Iris pigment epithelial cell (primary cell): Measurements from ENCODE around the gene ADCY9.
"Not testable (repeated sequence)": the region's sequence is repeated elsewhere in the genome, so short reads cannot be mapped to it uniquely, and the experiment has no call there.

ENCODE experiments used
- DNase-seq: peaks from one replicate; pipeline ENCODE4 v3.0.0-alpha.2; 2011; ENCODE audit warnings: low read depth

Gene ADCY9

DNA sequence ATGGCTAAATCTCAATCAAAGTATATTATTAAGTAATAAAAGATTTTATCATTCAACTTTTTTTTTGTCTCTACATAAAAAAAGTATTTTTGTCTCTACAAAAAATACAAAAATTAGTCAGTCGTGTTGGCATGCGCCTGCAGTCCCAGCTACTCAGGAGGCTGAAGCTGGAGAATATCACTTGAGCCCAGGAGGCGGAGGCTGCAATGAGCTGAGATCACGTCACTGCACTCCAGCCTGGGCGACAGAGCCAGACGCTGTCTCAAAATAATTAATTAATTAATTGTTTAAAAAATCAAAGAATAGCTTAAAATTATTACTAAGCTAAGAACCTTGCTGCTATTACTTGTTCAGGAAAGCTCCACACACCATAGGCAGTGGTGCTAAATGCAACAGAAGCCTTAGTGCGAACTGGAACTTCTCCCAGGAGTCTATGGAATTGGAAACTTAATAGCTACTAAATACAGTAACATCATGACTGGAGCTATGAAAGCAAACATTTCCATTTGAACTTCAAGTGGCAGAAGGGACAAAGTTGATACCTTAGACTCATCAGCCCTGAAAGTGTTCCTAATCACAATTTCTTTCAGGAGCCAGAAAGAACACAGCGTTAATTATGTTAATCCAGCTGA, 22.6 kb downstream of the ADCY9 start:
- DNase-seq: peak; percentile 34

DNA sequence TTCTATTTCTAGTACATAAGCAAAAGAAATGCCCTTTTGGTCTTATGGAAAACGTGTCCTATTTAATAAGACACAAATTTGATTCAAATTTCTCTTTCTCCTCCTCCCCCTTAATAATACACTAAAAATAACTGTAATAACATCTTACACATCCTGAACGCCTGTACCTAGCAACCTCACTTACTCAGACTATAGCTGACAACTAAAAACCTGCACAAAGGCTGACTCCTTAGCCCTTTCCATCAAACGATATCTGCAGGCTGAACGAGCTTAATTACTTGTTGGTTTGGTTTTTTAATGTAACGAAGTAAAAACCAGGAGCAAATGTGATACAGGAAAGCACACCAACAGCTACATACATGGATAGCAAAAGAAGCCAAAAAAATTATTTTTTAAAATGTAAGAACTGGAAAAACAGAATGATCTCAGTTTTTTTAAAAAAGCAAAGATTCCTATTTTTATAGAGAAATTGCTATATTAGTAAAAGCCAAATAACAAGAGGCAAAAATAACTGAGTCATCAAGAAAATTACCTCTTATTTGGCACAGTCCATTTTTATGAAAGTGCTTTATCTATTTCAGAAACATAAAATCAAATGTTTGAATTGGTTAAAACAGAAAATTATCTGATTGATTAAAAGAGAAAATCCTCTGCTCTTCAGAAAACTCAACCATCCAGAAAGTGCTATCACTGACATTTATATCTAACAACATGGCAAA, 23.5 kb downstream of the ADCY9 start:
- DNase-seq: no peak

DNA sequence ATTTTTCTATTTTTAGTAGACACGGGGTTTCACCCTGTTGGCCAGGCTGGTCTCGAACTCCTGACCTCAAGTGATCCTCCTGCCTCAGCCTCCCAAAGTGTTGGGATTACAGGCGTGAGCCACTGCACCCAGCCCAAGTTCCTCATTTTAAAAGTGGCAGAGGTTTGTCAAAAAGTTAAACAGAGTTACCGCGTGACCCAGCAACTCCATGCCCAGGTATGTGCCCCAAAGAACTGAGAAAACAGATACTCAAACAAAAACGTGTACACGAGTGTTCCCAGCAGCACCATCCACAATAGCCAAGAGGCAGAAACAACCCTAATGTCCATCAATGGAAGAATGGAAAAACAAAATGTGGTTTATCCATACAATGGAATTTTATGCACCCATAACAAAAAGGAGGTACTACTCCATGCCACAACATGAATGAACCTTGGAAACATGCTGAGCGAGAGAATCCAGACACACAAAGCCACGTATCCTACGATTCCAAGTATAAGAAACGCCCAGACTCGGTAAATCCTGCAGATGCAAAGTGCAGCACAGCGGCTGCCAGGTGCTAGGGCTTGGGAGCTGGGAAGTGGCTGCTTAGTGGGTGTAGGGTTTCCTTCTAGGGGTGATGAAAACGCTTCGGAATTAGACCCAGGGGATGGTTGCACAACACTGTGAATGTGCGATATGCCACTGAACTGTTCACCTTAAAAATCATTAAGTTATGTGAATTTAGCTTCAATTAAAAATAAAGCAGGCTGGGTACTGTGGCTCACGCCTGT, 24.8 kb downstream of the ADCY9 start:
- no peak for DNase-seq

DNA sequence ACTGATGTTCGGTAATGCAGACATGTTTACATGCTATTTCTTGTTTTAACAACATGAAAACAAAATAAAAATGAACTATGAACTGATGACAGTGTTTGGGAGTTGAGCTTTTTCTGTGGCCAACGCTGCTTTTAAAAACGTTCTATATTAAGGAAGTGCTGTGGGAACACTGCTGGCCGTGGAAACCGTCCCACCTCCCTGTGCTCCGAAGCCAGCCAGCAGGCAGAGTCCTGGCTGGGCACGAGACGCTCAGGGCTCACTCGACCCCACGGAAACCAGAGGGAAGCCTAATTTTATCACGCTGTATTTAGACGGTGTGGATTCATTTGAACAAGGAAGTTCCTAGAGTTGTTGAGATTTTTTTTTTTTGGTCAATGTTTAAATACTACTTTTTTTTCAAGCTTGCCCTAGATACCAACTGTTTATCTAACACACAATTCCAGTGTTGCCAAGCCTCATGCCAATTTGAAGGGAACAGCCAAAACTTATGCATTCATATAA, 25.8 kb downstream of the ADCY9 start:
- DNase-seq: no peak

DNA sequence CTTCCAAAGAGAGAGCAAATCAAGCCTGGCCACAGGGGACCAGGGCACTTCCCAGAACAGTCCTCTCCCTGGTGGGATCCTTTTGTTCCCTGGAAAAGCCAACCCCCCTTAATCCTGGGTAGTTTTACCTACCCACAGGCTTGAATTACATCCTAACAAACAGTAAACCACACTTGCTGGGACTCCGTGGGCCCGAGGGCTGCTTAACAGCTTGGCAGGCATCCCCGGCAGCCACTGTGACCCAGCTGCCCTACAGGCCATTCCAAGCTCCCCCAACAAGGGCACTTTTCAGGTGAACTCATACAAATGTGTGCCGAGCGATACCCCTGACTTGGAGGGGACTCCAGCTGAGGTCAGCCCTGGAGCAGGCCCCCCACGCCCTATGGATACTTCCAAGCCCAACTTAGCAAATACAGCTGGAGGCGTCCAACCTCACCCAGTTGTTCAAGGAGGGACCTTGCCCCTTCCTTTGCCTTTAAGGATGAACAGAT, 26.4 kb downstream of the ADCY9 start:
- no peak for DNase-seq

DNA sequence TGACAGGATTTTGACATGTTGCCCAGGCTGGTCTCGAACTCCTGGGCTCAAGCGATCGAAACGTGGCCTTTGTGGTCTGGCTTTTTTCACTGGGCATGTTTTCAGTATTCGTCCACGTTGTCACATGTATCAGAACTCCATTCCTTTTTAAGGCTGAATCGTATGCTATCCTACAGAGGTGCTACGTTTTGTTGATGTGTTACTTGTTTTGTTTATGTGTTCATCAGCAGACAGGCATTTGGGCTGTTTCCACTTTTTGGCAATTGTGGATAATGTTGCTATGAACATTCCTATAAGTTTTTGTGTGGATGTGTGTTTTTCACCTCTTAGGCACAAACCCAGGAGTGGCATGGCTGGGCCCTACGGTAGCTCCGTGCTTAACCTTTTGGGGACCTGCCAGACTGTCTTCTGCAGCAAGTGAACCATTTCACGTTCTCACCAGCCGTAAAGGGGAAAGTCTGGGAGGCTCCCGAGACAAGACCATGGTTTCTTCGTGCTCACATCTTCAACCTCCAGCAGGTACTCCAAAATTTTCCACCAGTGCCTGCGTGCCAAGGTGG, 26.9 kb downstream of the ADCY9 start:
- no peak for DNase-seq

DNA sequence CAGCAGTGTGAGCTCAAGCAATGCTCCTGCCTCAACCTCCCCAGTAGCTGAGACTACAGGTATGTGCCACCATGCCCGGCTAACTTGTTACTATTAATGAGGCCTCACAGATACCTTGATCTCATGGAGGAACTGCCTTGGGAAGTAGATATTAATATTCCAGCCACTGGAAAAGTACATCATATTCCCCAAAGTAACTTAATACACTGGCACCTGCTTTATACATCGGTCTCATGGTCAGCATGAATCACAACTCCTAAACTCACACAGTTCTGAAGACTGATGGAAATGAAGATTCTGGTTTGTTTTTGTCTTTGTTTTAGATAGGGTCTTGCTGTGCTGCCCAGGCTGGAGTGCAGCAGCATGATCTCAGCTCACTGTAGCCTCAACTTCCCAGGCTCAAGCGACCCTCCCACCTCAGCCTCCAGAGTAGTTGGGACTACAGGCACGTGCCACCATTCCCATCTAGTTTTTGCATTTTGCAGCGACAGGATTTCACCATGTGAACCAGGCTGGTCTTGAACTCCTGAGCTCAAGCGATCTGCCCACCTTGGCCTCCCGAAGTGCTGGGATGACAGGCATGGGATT, 28.2 kb downstream of the ADCY9 start:
- no peak for DNase-seq

DNA sequence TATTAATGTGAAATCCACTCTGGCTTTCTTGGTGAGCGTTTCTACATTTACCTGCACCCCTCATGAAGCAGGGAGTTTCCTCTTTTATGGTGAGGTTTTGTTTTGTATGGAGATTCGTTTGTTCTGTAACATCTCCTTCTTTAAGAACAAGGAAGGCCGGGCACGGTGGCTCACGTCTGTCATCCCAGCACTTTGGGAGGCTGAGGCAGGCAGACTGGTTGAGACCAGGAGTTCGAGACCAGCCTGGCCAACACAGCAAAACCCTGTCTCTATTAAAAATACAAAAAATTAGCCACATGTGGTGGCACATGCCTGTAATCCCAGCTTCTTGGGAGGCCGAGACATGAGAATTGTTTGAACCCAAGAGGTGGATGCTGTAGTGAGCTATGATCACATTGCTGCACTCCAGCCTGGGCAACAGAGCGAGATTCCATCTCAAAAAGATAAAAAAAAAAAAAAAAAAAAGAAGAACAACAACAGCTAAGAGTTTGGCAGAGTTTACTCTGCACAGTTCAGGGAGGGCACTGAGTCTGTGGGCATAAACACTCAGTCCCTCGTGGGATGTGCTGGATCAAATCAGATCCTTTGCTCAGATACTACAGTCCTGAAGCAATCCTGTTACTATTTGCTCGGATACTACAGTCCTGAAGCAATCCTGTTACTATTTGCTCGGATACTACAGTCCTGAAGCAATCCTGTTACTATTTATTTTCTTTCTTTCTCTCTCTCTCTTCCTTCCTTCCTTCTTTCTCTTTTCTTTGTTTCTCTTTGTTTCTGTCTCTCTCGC, 28.9 kb downstream of the ADCY9 start:
- DNase-seq: no peak

DNA sequence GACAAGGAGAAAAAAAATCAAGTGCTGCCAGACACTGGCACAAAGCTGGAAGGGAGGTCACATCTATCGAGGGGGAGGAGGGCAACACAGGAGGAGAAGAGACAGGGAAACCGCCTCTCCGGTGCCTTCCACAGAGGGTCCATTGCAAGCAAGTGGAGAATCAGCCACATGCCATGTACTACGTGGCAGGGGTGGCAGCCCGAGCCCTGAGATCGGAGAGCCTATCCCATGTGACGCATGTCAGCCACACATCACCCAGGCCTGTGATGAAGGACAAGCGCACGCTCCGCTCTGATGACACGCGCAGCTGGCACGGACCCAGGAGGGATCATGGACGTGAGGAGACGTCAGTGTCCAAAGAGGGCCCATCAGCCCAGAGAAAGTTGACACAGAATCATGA, 30.1 kb downstream of the ADCY9 start:
- no peak for DNase-seq

DNA sequence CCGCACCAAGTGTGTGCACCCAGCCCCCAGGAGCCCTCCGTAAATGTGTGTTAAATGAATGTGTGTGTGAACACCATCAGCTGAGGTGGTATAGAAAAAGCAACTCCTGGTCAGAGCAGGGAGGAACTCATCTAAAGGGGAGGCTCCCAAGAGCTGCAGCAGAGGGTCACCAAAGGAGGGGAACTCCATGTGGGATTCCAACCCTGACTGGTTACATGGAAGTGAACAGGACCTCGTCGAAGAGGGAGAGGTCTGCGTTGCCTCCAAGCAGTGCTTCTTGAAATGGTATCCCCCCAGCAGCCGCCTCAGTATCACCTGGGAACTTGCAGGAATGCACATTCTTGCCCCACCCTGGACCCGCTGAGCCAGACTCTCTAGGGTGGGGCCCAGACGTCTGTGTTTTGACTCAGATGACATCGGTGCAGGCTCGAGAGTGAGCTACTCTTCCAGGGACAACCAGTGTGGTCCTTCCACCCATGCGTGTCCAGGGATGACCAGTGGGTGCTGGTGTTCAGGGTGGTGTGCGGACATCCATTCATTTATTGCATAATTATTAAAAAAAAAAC, 30.8 kb downstream of the ADCY9 start:
- no peak for DNase-seq

DNA sequence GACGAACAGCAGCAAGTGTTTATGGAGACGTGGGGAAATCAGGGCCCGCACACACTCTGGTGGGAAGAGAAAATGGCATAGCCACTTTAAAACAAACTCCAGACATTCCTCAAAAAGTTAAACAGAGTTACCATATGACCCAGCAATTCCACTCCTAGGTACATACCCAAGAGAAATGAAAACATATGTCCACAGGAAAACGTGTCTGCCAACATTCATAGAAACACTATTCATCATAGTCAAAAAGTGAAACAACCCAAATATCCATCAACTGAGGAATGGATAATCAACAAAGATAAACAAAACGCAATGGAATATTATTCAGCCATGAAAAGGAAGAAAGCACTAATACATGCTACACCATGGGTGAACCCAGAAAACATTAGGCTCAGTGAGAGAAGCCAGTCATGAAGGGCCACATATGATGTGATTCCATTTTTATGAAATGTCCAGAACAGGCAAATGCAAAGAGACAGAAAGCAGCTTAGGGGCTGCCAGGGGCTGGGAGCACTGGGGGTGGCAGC, 32.8 kb downstream of the ADCY9 start:
- no peak for DNase-seq

DNA sequence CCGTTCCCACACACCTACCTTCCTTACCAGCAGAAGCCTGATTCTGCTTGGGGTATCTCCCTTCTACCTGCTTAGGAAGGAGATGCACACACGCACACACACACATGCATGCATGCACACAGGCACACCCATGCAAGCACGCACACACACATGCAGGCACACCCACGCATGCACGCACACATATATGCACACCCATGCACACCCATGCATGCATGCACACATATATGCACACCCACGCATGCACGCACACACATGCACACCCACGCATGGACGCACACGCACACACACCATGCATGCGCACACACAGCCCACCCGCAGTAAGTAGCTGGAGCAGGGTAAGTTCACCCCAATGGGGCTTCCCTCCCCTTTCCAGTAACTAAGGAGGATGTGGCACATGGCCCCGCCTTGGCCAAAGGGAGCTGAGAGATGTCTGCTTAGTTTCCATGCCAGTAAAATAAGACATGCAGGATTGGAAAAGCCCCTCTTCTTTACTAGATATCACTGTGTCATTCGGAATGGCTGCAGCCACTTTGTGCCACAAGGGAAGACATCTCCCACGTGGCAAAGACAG, 33.7 kb downstream of the ADCY9 start:
- no peak for DNase-seq

DNA sequence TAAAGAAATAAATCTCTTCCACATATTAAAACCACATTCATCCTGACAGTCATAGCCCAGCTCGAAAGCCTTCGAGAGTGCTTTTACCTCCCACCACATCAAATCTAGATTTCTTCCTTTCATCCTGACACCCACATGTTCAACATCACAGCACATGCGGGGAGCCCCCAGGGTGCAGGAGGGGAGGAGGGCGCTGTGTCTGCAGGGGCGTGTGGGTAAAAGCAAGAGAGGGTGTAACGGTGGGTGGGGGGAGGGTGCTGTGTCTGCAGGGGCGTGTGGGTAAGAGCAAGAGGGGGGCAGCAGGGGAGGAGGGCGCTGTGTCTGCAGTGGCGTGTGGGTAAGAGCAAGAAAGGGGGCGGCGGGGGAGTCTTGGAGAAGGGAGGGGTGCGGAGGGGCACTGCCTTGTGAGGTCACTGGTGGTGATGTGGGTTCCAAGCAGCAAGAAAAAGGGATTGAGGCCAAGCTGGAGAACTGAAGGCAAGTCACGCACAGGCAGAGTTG, 34.7 kb downstream of the ADCY9 start:
- DNase-seq: no peak

DNA sequence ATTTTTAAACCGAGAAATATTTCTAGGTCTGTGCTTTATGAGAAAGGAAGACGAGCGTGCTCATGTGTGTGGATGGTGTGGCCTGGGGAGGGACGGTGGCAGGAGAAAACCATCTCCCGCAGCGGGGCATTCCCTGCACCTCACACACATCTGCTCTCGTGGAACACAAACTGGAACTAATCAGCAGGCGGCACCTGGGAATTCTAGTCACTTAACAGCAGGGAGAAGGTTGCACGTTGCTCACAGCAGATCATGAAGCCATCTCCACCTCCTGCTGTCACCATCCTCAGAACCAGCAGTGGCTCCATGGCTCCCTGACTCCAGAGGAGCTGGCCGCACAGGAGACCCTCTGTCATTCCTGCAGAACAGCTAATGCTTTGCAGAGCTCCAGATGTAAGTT, 35.2 kb downstream of the ADCY9 start:
- DNase-seq: no peak

DNA sequence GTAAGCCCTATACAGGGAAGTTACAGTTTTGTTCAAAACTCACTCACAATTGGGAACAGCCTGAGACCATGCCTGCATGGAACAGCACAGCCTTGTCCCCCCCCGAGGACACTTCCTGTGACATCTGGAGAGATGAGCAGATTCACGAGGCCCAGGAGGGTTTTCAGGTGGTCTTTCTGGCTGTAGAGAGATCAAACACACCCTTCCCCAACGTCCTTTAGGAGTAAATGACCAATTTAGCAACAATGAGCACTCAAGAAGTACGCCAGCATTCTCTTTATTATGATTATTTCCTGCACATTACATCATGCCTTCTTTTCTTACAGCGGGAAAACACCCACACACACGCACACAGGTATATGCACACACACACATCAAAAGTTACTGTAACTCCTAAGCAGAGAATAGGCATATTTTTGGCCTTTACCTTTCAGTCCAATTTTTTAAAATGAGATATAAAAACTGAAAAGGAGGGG, 39.0 kb downstream of the ADCY9 start:
- DNase-seq: no peak

DNA sequence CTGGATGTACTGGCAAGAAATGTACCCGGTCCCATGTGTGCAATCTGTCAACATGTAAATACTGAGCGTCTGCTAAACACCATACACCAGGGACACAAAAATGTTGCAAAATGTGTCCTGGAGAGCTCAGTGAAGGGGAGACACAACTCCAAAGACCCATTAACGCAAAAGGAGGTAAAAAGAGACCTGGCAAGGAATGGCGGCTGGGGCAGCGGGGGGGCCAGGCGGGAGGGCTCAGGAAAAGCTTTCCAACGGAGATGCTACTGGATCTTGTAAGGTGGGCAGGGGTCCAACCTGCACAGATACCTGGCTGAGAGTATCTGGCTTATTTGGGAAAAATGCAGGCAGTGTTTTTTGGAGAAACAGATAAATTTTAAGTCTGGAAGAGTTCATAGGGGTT, 40.7 kb downstream of the ADCY9 start:
- no peak for DNase-seq

DNA sequence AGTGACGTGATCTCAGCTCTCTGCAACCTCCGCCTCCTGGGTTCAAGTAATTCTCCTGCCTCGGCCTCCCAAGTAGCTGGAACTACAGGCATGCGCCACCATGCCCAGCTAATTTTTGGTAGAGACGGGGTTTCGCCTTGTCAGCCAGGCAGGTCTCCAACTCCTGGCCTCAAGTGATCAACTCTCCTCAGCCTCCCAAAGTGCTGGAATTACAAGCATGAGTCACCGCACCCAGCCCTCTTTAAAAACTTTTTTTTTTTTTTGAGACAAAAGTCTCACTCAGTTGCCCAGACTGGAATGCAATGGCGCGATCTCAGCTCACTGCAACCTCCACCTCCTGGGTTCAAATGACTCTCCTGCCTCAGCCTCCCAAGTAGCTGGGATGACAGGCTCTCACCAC, 43.1 kb downstream of the ADCY9 start:
- not testable (repeated sequence) for DNase-seq

DNA sequence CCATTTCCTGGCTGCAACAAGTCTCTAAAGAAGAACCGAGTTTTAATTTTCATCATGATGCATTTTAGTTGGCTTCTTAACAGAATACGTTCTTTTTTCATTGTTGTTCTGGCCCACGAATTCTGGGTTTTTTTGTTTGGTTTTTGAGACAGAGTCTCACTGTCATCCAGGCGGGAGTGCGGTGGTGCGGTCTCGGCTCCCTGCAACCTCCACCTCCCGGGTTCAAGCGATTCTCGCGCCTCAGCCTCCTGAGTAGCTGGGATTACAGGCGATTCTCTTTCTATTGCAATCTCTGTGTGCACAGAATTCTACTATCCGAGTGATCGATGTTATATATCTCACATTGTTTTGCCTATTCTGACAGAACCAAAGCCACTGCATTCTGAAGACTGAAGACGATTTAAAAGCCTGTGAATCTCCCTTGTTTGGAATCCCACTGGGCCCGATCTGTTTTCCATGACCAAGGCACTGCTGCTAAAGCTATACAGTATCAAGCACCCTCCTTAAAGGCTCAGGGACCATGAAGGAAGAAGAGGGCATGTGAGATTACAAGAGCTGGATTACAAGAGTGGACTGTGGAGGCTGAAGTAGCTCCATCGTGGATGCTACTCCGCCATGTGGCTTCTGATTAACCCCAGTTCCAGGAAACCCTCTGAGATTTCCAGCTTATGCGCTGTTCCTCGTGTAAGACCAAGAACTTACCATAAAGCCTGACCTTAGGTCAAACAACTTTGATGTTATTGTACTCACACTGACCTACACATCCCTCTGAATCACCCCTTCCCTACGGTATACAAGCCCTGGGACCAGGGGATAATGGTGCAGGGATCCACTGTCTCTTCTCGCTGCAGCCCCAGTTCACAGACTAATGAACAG, 44.3 kb downstream of the ADCY9 start:
- no peak for DNase-seq

DNA sequence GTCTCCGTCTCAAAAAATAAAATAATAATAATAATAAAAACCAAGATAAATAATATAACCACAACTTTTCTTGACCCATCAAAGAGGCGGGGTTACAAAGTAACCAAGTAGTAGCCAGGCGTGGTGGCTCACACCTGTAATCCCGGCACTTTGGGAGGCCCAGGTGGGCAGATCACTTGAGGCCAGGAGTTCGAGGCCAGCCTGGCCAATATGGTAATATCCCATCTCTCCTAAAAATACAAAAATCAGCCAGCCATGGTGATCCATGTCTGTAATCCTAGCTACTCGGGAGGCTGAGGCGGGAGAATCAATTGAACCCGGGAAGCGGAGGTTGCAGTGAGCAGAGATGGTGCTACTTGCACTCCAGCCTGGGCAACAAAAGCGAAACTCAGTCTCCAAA, 45.3 kb downstream of the ADCY9 start:
- no peak for DNase-seq
